Measurements from ENCODE around the gene DDX24.

The DDX24 gene

GRCh38 chr14:94045563-94046345 lies 35.2 kb downstream of the DDX24 start:
- DNase-seq = no peak

GRCh38 chr14:94045101-94045500 lies 35.9 kb downstream of the DDX24 start:
- DNase-seq = no peak

- DNase-seq = no peak
Observed at GRCh38 chr14:94044476-94045091, 36.4 kb downstream of the DDX24 start.

GRCh38 chr14:94043756-94044475 lies 37.1 kb downstream of the DDX24 start:
- no peak for DNase-seq

- DNase-seq = no peak
Observed at GRCh38 chr14:94043111-94043755, 37.8 kb downstream of the DDX24 start.

- no peak for DNase-seq
Observed at GRCh38 chr14:94042433-94043091, 38.4 kb downstream of the DDX24 start.

GRCh38 chr14:94041551-94042346 lies 39.3 kb downstream of the DDX24 start:
- peak; percentile 25 for DNase-seq

GRCh38 chr14:94040796-94041195 lies 40.2 kb downstream of the DDX24 start:
- no peak for DNase-seq

- no peak for DNase-seq
Observed at GRCh38 chr14:94040247-94040646, 40.8 kb downstream of the DDX24 start.

GRCh38 chr14:94038921-94039629 lies 41.9 kb downstream of the DDX24 start:
- DNase-seq = no peak

GRCh38 chr14:94038510-94038909 lies 42.5 kb downstream of the DDX24 start:
- DNase-seq = no peak

- no peak for DNase-seq
Observed at GRCh38 chr14:94037954-94038353, 43.0 kb downstream of the DDX24 start.

GRCh38 chr14:94036313-94037167 lies 44.5 kb downstream of the DDX24 start:
- peak; percentile 52 for DNase-seq

GRCh38 chr14:94034886-94035285 lies 46.1 kb downstream of the DDX24 start:
- no peak for DNase-seq

GRCh38 chr14:94031883-94032279 lies 49.1 kb downstream of the DDX24 start:
- no peak for DNase-seq

GRCh38 chr14:94031161-94031882 lies 49.7 kb downstream of the DDX24 start:
- DNase-seq = no peak

- no peak for DNase-seq
Observed at GRCh38 chr14:94030571-94030970, 50.4 kb downstream of the DDX24 start.

- DNase-seq = no peak
Observed at GRCh38 chr14:94029671-94030203, 51.3 kb downstream of the DDX24 start.

- no peak for DNase-seq
Observed at GRCh38 chr14:94029265-94029664, 51.7 kb downstream of the DDX24 start.

Measured in fibroblast of upper back skin (primary cell).